Fibroblast of lung (primary cell): ENCODE measurements around the gene MYL12B.

Experiments used
- EZH2 ChIP-seq: IDR thresholded peaks from 2 replicates; pipeline ENCODE4 v1.5.1; 2012; ENCODE audit warnings: low read length, control low read depth, mild to moderate bottlenecking; ENCODE audit errors: missing control alignments
- TF ChIP-seq, protein P1 (sequence below), 2 donors: IDR thresholded peaks in 1 of 2; conservative IDR thresholded peaks in 1 of 2; 1 replicate in 1 of 2; 2 replicates in 1 of 2; pipeline ENCODE4 v1.5.1; 2011 to 2012; ENCODE audit warnings: low read length in 2 of 2, control low read depth in 1 of 2, inconsistent platforms in 1 of 2, low read depth in 1 of 2, mild to moderate bottlenecking in 1 of 2

GRCh38 chr18:3264362-3264761 is 2.4 kb downstream of the MYL12B start:
- TF ChIP-seq, protein P1, sequence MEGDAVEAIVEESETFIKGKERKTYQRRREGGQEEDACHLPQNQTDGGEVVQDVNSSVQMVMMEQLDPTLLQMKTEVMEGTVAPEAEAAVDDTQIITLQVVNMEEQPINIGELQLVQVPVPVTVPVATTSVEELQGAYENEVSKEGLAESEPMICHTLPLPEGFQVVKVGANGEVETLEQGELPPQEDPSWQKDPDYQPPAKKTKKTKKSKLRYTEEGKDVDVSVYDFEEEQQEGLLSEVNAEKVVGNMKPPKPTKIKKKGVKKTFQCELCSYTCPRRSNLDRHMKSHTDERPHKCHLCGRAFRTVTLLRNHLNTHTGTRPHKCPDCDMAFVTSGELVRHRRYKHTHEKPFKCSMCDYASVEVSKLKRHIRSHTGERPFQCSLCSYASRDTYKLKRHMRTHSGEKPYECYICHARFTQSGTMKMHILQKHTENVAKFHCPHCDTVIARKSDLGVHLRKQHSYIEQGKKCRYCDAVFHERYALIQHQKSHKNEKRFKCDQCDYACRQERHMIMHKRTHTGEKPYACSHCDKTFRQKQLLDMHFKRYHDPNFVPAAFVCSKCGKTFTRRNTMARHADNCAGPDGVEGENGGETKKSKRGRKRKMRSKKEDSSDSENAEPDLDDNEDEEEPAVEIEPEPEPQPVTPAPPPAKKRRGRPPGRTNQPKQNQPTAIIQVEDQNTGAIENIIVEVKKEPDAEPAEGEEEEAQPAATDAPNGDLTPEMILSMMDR (conservative IDR thresholded peaks at IDR 0.05 in 1 of 2, IDR thresholded peaks at IDR 0.05 in 1 of 2; ENCODE audit: low read depth in 1 of 2, low read length in 2 of 2): no peak
- no peak for TF ChIP-seq EZH2
